Nephron progenitor cell (in vitro differentiated cells): ENCODE results near the gene CTXND1.

Experiments used
- DNase-seq: peaks from one replicate; pipeline ENCODE4 v3.0.0; 2021
- H3K27ac Mint-ChIP-seq: 2 replicates; pipeline ENCODE4 v1.8.0; 2021; ENCODE audit warnings: mild to moderate bottlenecking, moderate library complexity, mixed read lengths
- H3K27me3 Mint-ChIP-seq: 2 replicates; pipeline ENCODE4 v1.8.0; 2021; ENCODE audit warnings: mild to moderate bottlenecking, low read depth, mixed read lengths; ENCODE audit not compliant: poor library complexity
- H3K36me3 Mint-ChIP-seq: 2 replicates; pipeline ENCODE4 v1.8.0; 2021; ENCODE audit warnings: low read depth, mixed read lengths
- H3K4me1 Mint-ChIP-seq: 2 replicates; pipeline ENCODE4 v1.8.0; 2021; ENCODE audit warnings: mixed read lengths
- H3K4me3 Mint-ChIP-seq: 2 replicates; pipeline ENCODE4 v1.8.0; 2021; ENCODE audit warnings: mild to moderate bottlenecking, moderate library complexity, mixed read lengths
- H3K9me3 Mint-ChIP-seq: 2 replicates; pipeline ENCODE4 v1.8.0; 2021; ENCODE audit warnings: mild to moderate bottlenecking, moderate library complexity, mixed read lengths
- CTCF ChIP-seq: fragments of 200-600 bp; sonication (generic); IDR thresholded peaks from 2 replicates; pipeline ENCODE4 v1.5.0; 2021; ENCODE audit warnings: antibody characterized with exemption

Gene CTXND1

GRCh38 chr15:80204231-80204630 lies 47.8 kb downstream of the CTXND1 start:
- Mint-ChIP-seq H3K36me3 (no peaks in the 10 kb centered on the region), H3K27ac (no peak overlapping the region), H3K4me1 (peaks cover 9% of the 10 kb centered on the region), H3K27me3 (peaks cover 35% of the 10 kb centered on the region), H3K4me3 (no peak overlapping the region), H3K9me3 (no peaks in the 10 kb centered on the region)
- TF ChIP-seq CTCF, result no peak
- DNase-seq, result no peak

- peaks cover 9% of the 10 kb centered on the region for H3K4me1 Mint-ChIP-seq
- no peaks in the 10 kb centered on the region for H3K36me3 Mint-ChIP-seq
- peaks cover 39% of the 10 kb centered on the region for H3K27me3 Mint-ChIP-seq
- DNase-seq, result peak; percentile 22
- no peaks in the 10 kb centered on the region for H3K9me3 Mint-ChIP-seq
- TF ChIP-seq CTCF, result no peak
- no peak overlapping the region for H3K27ac Mint-ChIP-seq
- H3K4me3 Mint-ChIP-seq, result no peak overlapping the region
Measured at GRCh38 chr15:80203361-80203885, 48.6 kb downstream of the CTXND1 start.

GRCh38 chr15:80202641-80203360 lies 49.2 kb downstream of the CTXND1 start:
- Mint-ChIP-seq H3K36me3 (no peaks in the 10 kb centered on the region), H3K27me3 (peaks cover 43% of the 10 kb centered on the region), H3K4me1 (peaks cover 9% of the 10 kb centered on the region), H3K27ac (no peak overlapping the region), H3K4me3 (no peak overlapping the region), H3K9me3 (no peaks in the 10 kb centered on the region)
- no peak for DNase-seq
- no peak for TF ChIP-seq CTCF

GRCh38 chr15:80202016-80202315 lies 50.0 kb downstream of the CTXND1 start:
- no peak overlapping the region for H3K27ac Mint-ChIP-seq
- no peaks in the 10 kb centered on the region for H3K9me3 Mint-ChIP-seq
- no peak overlapping the region for H3K4me3 Mint-ChIP-seq
- H3K27me3 Mint-ChIP-seq, result peaks cover 45% of the 10 kb centered on the region
- DNase-seq, result no peak
- peaks cover 9% of the 10 kb centered on the region for H3K4me1 Mint-ChIP-seq
- no peaks in the 10 kb centered on the region for H3K36me3 Mint-ChIP-seq
- no peak for TF ChIP-seq CTCF

- Mint-ChIP-seq H3K36me3 (no peaks in the 10 kb centered on the region), H3K27me3 (peaks cover 44% of the 10 kb centered on the region), H3K4me3 (no peak overlapping the region), H3K27ac (no peak overlapping the region), H3K4me1 (peaks cover 9% of the 10 kb centered on the region), H3K9me3 (no peaks in the 10 kb centered on the region)
- no peak for TF ChIP-seq CTCF
- DNase-seq, result no peak
Measured at GRCh38 chr15:80201256-80202015, 50.6 kb downstream of the CTXND1 start.
